GM04504 (cell line): ENCODE data around the gene WARS2.
"Not testable (repeated sequence)": the region's sequence is repeated elsewhere in the genome, so short reads cannot be mapped to it uniquely, and the experiment has no call there.

Experiments
- DNase-seq: peaks from one replicate; pipeline ENCODE4 v3.0.0-alpha.2; 2012; ENCODE audit warnings: low read depth

WARS2 gene

GRCh38 chr1:119140177-119141019 lies at the start of gene WARS2:
Gene WARS2, minus strand, starts transcription at chr1:119140653. Its CDS starts 9 bp downstream, at chr1:119140644.
- peak; percentile 95 for DNase-seq

- no peak for DNase-seq
Measured at GRCh38 chr1:119188926-119189325, 48.5 kb upstream of the WARS2 start.

GRCh38 chr1:119187416-119187815 lies 47.0 kb upstream of the WARS2 start:
- no peak for DNase-seq

- no peak for DNase-seq
Measured at GRCh38 chr1:119186471-119186870, 46.0 kb upstream of the WARS2 start.

GRCh38 chr1:119184972-119185371 lies 44.5 kb upstream of the WARS2 start:
- no peak for DNase-seq

GRCh38 chr1:119181218-119181617 lies 40.8 kb upstream of the WARS2 start:
- no peak for DNase-seq

- no peak for DNase-seq
Measured at GRCh38 chr1:119179051-119179450, 38.6 kb upstream of the WARS2 start.

- DNase-seq = not testable (repeated sequence)
Measured at GRCh38 chr1:119172927-119173326, 32.5 kb upstream of the WARS2 start.

- DNase-seq = not testable (repeated sequence)
Measured at GRCh38 chr1:119171381-119172010, 31.0 kb upstream of the WARS2 start.

- no peak for DNase-seq
Measured at GRCh38 chr1:119163396-119163795, 22.9 kb upstream of the WARS2 start.

GRCh38 chr1:119160866-119161265 lies 20.4 kb upstream of the WARS2 start:
- peak; percentile 85 for DNase-seq

GRCh38 chr1:119160409-119160808 lies 20.0 kb upstream of the WARS2 start:
- DNase-seq = no peak

- no peak for DNase-seq
Measured at GRCh38 chr1:119159966-119160365, 19.5 kb upstream of the WARS2 start.

- DNase-seq = peak; percentile 81
Measured at GRCh38 chr1:119159111-119159510, 18.7 kb upstream of the WARS2 start.

- DNase-seq = not testable (repeated sequence)
Measured at GRCh38 chr1:119156761-119157160, 16.3 kb upstream of the WARS2 start.

- not testable (repeated sequence) for DNase-seq
Measured at GRCh38 chr1:119155069-119155468, 14.6 kb upstream of the WARS2 start.

- DNase-seq = no peak
Measured at GRCh38 chr1:119150150-119150549, 9.7 kb upstream of the WARS2 start.

GRCh38 chr1:119147661-119148090 lies 7.2 kb upstream of the WARS2 start:
- DNase-seq = no peak

- DNase-seq = no peak
Measured at GRCh38 chr1:119146466-119146865, 6.0 kb upstream of the WARS2 start.

- DNase-seq = no peak
Measured at GRCh38 chr1:119144813-119145212, 4.4 kb upstream of the WARS2 start.

GRCh38 chr1:119143706-119144105 lies 3.3 kb upstream of the WARS2 start:
- DNase-seq = no peak

- DNase-seq = no peak
Measured at GRCh38 chr1:119141660-119142059, 1.2 kb upstream of the WARS2 start.

- DNase-seq = no peak
Measured at GRCh38 chr1:119141020-119141424, 569 bp upstream of the WARS2 start.

- DNase-seq = no peak
Measured at GRCh38 chr1:119139857-119140176, 636 bp downstream of the WARS2 start.
